ENCODE results near the gene CERK. TPM values are rescaled to one million over a fixed set of nuclear protein-coding genes. Genes with fewer than 3 reads are reported as not detected.

Gene CERK
- total and polyA plus RNA-seq, 9 of the 15 experiments (the other 6 are each of a cell fraction or from before 2014, with no cell fraction given) = 1.1 to 14.9 (median 8.7) TPM

DNA sequence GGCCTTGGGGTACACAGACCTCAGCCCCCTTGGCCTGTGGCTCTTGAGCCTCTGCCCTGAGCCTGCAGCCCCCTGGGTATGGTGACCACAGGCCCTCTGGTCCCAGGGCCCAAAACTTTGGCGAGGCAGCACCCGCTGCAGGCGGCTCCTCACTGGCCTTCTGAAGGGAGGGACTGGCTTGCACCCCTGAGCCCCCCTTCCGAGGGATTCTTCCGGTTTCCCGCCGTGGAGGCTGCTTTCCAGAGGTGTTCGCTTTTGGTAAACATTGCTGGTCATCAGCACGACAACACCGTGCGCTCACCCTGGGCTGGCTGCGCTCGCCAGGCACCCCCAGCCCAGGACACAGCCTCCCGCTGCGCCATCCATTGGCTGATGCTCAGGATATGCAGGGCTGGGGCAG lies 75.8 kb downstream of the CERK start (continued):
- TF ChIP-seq THRB (CRISPR knock-in tag; conservative IDR thresholded peaks at IDR 0.05) (no peak), MXD1 (CRISPR knock-in tag; IDR thresholded peaks at IDR 0.05; ENCODE audit: borderline replicate concordance, poor library complexity, severe bottlenecking) (no peak), U2AF1 (optimal IDR thresholded peaks at IDR 0.05; ENCODE audit: low read depth, low read length) (no peak), SMARCE1 (IDR thresholded peaks at IDR 0.05) (no peak), EP400 (IDR thresholded peaks at IDR 0.05) (no peak)

- no peaks in the 10 kb centered on the region; the same call in 2 of the 3 replicates for H3K79me2 ChIP-seq (ENCODE audit: control insufficient read depth, insufficient read depth, low read length)
- FAIRE-seq = no peak
- peaks cover 21% of the 10 kb centered on the region; the same call in 1 of the 3 replicates for H3K36me3 ChIP-seq (ENCODE audit: control insufficient read depth, insufficient read depth, low read length)
- no peaks in the 10 kb centered on the region for H3K27me3 ChIP-seq (ENCODE audit: control insufficient read depth in 2 of 2, insufficient read depth in 2 of 2, low read length in 2 of 2)
- in situ Hi-C loops (cut with MboI) (no loop called here), intact Hi-C loops (cut with micrococcal nuclease) (no loop called here)
- no peak overlapping the region for H3K4me3 ChIP-seq
- DNase-seq (ENCODE audit: extremely low read depth in 1 of 4, low spot score in 3 of 4) = no peak
- no peak overlapping the region for H3K4me2 ChIP-seq (ENCODE audit: insufficient read depth, low read length)
- H4K20me1 ChIP-seq (replicated peaks; ENCODE audit: control insufficient read depth, insufficient read depth, low read length) = no peaks in the 10 kb centered on the region
- ChIA-PET POLR2A (no interaction called here), CTCF (ENCODE audit: low intra/inter-chr PET ratio) (no interaction called here)
- WGBS (ENCODE audit: insufficient coverage, low coverage, missing lambda C conversion rate) = 77% methylated on average over 10 of the region's 22 CpGs
- no peak overlapping the region; a peak in 1 of 4 replicates for H3K9ac ChIP-seq (ENCODE audit: insufficient read depth in 1 of 2, low read depth in 2 of 2, low read length in 2 of 2)
- H3K9me3 ChIP-seq (replicated peaks; ENCODE audit: control insufficient read depth, insufficient read depth, low read depth, low read length) = no peaks in the 10 kb centered on the region
- no peak for ATAC-seq
- peaks cover 0 to 45% of the 10 kb centered on the region in 2 experiments; a peak in 3 of 5 replicates for H3K4me1 ChIP-seq (replicated peaks in 1 of 2; ENCODE audit: control insufficient read depth in 2 of 2, insufficient read depth in 2 of 2, low read length in 2 of 2)
- no peak overlapping the region for H3K27ac ChIP-seq (ENCODE audit: extremely low read depth, low read depth, low read length)
- H2AFZ ChIP-seq (ENCODE audit: low read depth, low read length) = no peak overlapping the region
- H3K9me1 ChIP-seq (ENCODE audit: control insufficient read depth, insufficient read depth, low read length) = no peaks in the 10 kb centered on the region
- BruUV-seq (replicated peaks) = no TSS peak
- TF ChIP-seq FOSL1 (tag; conservative IDR thresholded peaks at IDR 0.05) (peak; percentile 74), ZNF444 (CRISPR knock-in tag; IDR thresholded peaks at IDR 0.05) (no peak), ZNF212 (CRISPR knock-in tag; IDR thresholded peaks at IDR 0.05) (no peak), HDAC6 (IDR thresholded peaks at IDR 0.05; ENCODE audit: low read depth, low read length) (no peak), RERE (CRISPR knock-in tag; IDR thresholded peaks at IDR 0.05; ENCODE audit: borderline replicate concordance) (no peak), SLC30A9 (CRISPR knock-in tag; IDR thresholded peaks at IDR 0.05) (no peak), SMC3 (conservative IDR thresholded peaks at IDR 0.05; ENCODE audit: insufficient read depth, low read depth, low read length) (no peak), ZNF24 (IDR thresholded peaks at IDR 0.05) (no peak)
Measured at GRCh38 chr22:46661221-46661851, 76.7 kb downstream of the CERK start.
